Glomerular visceral epithelial cell (primary cell): Measurements from ENCODE around the gene TARS1.
A peak's percentile ranks its signal among the peaks of the same experiment; 100 is the strongest.
"Not testable (repeated sequence)": the region's sequence is repeated elsewhere in the genome, so short reads cannot be mapped to it uniquely, and the experiment has no call there.

Experiments
- DNase-seq: peaks from one replicate; pipeline ENCODE4 v3.0.0-alpha.2; 2016; ENCODE audit errors: extremely low spot score

Gene TARS1

DNA sequence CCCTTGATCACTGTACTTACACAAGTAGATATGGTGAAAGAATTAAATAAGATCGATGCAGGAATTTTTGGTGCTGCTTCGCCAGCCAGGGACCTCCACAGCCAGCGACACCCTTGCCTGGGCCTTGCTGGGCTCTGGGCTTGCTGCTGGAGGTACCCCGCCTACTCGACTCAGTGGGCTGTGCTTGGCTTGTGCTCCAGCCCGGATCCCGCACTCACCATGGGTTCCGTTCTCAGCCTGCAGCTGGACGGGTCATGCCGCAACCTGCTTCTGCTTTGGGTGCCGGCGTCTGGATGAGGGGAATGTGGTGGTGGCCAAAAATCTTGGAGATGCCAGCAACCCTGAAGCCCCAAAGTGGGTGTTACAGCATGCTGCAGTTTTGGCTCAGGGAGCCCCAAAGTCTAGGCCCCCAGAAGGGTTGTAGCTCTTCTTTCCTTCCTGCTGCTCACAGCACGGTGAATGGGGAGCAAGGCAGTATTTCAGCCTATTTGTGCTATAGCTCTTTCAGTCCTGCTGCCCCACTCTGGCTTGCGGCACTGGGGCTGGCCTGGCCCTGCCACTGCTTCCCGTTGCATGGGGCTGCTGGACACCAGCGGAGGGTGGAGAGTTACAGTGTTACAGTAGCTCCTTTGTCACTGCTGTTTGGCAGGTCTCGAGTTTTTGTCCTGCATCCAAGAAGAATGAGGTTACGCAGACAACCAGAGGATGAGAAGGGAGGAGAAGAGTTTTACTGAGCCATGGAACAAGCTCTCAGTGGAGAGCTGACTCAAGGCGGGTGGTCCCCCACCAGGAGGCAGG lies 48.0 kb downstream of the TARS1 start:
- no peak for DNase-seq

DNA sequence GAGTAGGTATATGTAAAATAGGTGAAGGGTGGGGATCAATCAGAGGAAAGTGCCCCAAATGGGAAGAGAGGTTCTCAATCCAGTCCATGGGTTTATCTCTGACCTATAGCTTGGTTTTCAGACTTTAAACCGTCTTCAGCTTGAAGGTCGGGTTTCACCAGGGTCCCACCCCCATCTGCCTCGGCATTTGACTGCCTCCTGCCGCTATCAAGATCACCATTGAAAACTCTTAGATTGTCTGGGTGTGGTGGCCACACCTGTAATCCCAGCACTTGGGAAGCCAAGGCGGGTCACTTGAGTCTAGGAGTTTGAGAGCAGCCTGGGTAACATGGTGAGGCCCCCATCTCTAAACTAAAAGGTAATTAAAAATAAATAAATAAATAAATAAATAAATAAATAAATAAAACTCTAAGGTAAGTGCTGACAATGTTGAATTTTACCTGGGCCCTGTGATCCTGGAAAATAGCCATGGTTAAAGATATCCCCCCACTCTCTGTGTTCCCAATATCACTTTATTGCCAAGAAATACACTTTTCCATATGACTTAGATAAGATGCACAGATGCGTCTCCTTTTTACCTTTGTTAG lies 48.8 kb downstream of the TARS1 start:
- DNase-seq: no peak

DNA sequence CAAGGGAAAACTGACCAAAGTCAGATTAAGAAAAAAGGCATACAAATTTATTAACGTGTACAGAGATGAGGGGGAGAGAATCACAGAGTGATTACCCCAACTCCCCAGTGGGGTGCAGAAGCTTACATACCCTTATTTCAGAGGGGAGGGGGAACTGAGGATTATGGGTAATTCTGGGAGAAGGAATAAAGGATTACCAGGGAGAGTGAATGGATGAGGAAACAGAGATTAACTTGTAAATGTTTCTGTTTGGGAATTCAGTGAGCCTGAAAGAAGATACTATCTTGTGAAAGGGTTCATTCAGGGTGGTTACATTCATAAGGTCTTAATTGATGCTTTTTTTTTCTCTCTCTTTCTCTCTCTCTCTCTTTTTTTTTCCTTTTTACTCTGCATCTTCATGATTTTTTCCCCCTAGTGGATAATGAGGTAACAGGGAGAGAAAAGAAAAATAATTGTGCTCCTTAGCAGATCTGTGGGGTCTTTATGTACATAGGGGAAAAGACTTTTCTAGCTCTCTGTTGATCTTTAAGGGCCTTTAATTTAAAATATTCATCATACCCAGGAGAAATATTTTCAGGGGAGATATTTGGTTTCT lies 49.4 kb downstream of the TARS1 start:
- no peak for DNase-seq

DNA sequence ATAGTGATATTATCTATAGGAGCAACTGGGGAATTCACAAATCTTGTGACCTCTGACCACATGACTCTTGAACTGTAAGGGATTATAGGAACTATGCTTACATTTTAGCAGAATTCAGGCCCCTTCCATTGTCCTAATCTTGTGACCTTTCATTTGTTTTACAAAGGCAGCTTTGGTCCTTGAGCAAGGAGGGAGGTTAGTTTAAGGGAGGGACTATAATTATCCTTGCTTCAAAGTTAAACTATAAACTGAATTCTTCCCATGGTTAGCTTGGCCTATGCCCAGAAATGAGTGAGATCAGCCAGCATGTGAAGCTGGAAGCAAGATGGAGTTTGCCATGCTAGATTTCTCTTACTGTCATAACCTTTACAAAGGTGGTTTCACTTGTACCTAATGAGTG lies 51.2 kb downstream of the TARS1 start:
- DNase-seq: peak; percentile 22

DNA sequence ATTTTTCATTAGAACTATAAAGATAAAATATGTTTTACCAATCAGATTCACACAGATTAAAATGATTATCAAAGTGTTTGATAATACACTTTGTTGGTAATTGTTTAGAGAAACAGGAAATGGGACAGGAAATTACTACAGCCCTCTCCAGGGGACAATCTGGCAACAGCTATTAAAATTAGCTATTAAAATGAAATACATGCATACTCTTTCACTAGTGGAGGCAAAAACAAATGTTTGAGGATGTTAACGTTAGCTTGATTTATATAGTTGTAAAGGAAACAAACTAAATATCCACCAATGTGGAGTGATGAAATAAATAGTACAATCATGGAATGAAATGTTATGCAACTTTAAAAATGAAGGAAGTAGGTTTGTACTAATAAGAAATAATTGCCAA lies 53.7 kb downstream of the TARS1 start:
- no peak for DNase-seq

DNA sequence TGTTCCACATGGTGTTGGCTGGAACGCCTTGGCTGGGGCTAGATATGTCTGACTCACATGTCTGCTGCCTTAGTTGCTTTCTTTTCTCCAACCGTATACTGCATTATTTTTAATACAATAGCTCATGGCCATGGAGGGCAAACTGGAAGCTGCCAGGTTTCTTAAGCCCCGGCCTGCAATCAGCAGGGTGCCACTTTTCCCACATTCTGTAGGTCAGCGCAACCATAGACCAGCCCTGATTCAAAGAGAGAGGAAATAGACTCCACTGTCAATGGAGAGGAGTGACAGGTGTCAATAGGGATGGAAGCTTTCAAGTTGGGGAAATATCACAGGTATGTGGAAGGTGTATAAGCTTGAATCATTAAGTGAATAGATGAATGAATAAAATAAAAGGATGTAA lies 60.5 kb downstream of the TARS1 start:
- DNase-seq: no peak

DNA sequence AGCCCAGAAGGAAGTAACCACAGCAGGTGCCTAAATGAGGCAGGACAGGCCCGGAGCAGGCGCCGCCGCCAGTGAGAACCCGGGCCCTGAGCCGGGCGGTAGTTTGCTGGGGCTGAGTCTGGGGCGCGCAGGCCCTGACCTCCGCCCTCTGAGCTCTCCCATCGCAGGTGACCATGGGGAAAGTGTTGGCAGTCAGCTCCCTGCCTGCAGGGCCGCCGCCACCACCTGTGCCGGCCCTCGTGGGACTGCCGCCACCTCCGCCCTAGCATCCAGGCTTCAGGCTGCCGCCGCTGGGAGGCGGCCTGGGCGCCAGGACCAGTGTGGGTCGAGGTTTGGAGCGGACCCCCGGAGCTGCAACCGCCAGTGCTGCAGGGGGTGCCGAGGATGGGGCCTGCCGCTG lies 61.1 kb downstream of the TARS1 start:
- no peak for DNase-seq

DNA sequence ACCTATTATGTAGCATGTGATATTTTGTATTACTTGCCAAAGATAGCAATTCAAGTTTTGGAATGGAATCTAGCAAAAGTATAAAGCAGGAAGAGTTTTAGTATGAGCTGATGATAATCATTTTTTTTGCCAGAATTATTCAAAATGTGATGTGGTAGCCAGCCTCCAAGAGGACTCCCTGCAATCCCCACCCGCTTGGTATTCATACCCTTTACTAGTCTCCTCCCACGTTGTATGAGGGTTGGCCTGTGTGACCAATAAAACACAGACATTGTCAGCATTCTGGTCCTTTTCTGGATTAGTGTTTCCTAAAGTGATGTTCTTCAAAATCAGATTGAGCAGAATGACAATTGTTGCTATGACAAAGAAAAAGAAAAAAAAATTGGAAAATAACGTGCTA lies 63.8 kb downstream of the TARS1 start:
- DNase-seq: no peak

DNA sequence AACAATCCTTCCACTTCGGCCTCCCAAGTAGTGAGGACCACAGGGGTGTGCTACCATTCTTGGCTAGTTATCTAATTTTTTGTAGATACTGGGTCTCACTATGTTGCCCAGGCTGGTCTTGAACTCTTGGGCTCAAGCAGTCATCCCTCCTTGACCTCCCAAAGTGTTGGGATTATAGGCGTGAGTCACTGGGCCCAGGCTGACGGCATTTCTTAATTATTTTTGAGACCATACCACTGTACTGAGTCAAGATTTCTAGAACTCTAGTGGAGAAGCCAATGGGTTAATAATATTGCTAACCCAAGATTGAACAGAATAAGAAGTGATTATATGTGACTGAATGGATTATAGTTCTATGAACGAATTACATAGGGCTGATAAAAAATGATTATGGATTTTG lies 66.7 kb downstream of the TARS1 start:
- DNase-seq: no peak

DNA sequence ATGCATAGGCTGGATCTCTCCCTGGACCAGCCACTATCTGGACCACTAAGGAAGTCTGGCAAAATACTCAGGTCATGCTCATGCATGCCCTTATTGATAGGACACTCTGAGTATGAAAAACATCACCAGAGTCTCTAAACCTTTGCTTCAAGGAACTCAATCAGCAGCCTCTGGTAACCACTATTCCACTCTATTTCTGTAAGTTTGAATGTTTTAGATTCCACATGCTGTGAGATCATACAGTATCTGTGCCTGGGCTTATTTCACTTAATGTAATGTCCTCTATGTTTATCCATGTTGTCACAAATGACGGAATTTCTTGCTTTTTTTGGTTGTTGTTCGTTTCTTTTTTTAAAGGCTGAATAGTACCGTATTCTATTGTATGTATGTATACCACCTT lies 68.3 kb downstream of the TARS1 start:
- DNase-seq: no peak

DNA sequence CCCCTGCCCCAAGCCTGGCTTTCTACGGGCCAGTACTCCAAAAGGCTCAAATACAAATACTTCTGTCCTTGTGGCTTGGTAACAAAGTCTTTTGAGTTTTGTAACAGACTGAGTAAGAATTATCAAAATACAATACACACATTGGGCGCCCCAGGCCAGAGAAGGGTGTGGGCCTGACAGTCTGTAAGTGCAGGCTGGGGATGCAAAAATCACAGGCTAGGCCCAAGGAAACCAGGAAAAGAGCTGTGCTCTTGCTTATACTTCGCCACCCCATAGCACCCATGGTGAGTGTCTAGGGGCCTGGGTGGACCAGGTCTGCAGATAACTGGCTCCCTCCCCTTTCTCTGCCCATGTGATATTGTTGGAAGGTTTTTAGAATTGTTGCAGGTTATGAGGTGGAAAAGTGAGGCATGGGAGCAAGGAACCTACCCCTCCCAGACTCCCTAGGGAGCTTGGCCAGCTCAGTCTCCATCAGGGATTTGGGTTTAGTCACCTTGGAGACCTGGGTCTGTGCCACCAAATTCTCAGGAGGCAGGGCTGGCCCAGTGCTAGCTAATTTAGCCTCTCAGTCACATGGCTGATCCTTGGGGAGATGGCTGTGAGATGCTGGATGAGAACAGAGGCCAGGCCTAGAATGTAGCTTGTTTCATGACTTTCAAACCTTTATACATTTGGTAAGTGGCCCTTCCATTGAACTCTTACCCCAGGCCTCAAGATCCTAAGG lies 72.9 kb downstream of the TARS1 start:
- no peak for DNase-seq

DNA sequence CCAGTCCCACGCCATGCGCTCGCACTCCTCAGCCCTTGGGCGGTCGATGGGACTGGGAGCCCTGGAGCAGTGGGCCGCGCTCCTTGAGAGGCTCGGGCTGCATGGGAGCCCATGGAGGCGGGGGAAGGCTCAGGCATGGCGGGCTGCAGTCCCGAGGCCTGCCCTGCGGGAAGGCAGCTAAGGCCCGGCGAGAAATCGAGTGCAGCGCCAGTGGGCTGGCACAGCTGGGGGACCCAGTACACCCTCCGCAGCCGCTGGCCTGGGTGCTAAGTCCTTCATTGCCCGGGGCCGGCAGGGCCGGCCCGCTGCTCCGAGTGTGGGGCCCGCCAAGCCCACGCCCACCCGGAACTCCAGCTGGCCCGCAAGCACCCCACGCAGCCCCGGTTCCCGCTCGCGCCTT lies 74.6 kb downstream of the TARS1 start:
- DNase-seq: not testable (repeated sequence)

DNA sequence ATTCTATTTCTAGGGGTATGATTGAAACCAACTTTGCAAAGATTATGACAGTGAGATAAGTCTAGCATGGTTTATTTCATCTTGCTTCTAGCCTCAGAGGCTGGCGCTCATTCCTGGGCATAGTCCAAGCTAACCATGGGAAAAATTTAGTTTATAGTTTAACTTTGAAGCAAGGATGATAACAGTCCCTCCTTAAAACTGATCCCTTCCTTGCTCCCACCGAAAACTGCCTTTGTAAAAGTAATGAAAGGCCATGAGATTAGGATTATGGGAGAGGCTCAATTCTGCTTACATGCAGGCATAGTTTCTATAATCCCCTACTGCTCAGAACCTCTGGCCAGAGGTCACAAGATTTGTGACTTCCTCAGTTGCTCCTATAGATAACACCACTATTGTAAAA lies 75.7 kb downstream of the TARS1 start:
- no peak for DNase-seq
